SU-DHL-6 (cell line): ENCODE data around the gene ZNF513.

Source experiments
- CTCF ChIP-seq: fragments of 200-600 bp; sonication (generic); IDR thresholded peaks from one replicate; pipeline ENCODE4 v1.5.1; 2017; ENCODE audit warnings: antibody characterized with exemption, mild to moderate bottlenecking, low read length, moderate library complexity; ENCODE audit not compliant: insufficient read depth, poor library complexity, severe bottlenecking
- EZH2phosphoT487 ChIP-seq: fragments of 200-600 bp; sonication (generic), shearing (Covaris generic); conservative IDR thresholded peaks from 2 replicates; pipeline ENCODE4 v1.6.1; 2018; ENCODE audit warnings: mild to moderate bottlenecking, antibody characterized with exemption, low read length, moderate library complexity, mixed read lengths

GRCh38 chr2:27354597-27354927 is 26.0 kb downstream of the ZNF513 start:
- TF ChIP-seq CTCF = no peak
- no peak for TF ChIP-seq EZH2phosphoT487
